ENCODE results near the gene OR4D2.
"Not testable (repeated sequence)": the region's sequence is repeated elsewhere in the genome, so short reads cannot be mapped to it uniquely, and the experiment has no call there.

OR4D2 gene

GRCh38 chr17:58166682-58167081, at the start of gene OR4D2:
Gene OR4D2 (plus strand): TSS chr17:58166982. CDS start chr17:58169656, 2,674 bp downstream.
- no peak for DNase-seq (ENCODE audit: low read depth, low spot score)

- DNase-seq (ENCODE audit: low read depth, low spot score) = no peak
These were observed 49.4 kb upstream of the OR4D2 start for GRCh38 chr17:58117382-58117781.

- no peak for DNase-seq (ENCODE audit: low read depth, low spot score)
These were observed 47.3 kb upstream of the OR4D2 start for GRCh38 chr17:58119491-58119890.

- DNase-seq (ENCODE audit: low read depth, low spot score) = no peak
These were observed 46.5 kb upstream of the OR4D2 start for GRCh38 chr17:58120195-58120822.

- no peak for DNase-seq (ENCODE audit: low read depth, low spot score)
These were observed 44.9 kb upstream of the OR4D2 start for GRCh38 chr17:58121925-58122324.

- no peak for DNase-seq (ENCODE audit: low read depth, low spot score)
These were observed 38.9 kb upstream of the OR4D2 start for GRCh38 chr17:58127846-58128245.

- not testable (repeated sequence) for DNase-seq (ENCODE audit: low read depth, low spot score)
These were observed 34.1 kb upstream of the OR4D2 start for GRCh38 chr17:58132697-58133096.

- no peak for DNase-seq (ENCODE audit: low read depth, low spot score)
These were observed 30.0 kb upstream of the OR4D2 start for GRCh38 chr17:58136669-58137279.

GRCh38 chr17:58141505-58141904, 25.3 kb upstream of the OR4D2 start:
- no peak for DNase-seq (ENCODE audit: low read depth, low spot score)

GRCh38 chr17:58143335-58143734, 23.4 kb upstream of the OR4D2 start:
- DNase-seq (ENCODE audit: low read depth, low spot score) = not testable (repeated sequence)

GRCh38 chr17:58144801-58145200, 22.0 kb upstream of the OR4D2 start:
- no peak for DNase-seq (ENCODE audit: low read depth, low spot score)

GRCh38 chr17:58147930-58148434, 18.8 kb upstream of the OR4D2 start, which contains the start of gene OR4D1:
Gene OR4D1 (plus strand): TSS chr17:58148384. CDS start chr17:58155154, 6,770 bp downstream.
- DNase-seq (ENCODE audit: low read depth, low spot score) = no peak

GRCh38 chr17:58148609-58149008, 18.2 kb upstream of the OR4D2 start:
- no peak for DNase-seq (ENCODE audit: low read depth, low spot score)

GRCh38 chr17:58150394-58150793, 16.4 kb upstream of the OR4D2 start:
- DNase-seq (ENCODE audit: low read depth, low spot score) = no peak

GRCh38 chr17:58153046-58153445, 13.7 kb upstream of the OR4D2 start:
- DNase-seq (ENCODE audit: low read depth, low spot score) = peak; percentile 10

GRCh38 chr17:58153671-58154070, 13.1 kb upstream of the OR4D2 start:
- DNase-seq (ENCODE audit: low read depth, low spot score) = no peak

GRCh38 chr17:58156839-58157803, 9.7 kb upstream of the OR4D2 start:
- peak; percentile 18 for DNase-seq (ENCODE audit: low read depth, low spot score)

GRCh38 chr17:58158181-58158580, 8.6 kb upstream of the OR4D2 start:
- no peak for DNase-seq (ENCODE audit: low read depth, low spot score)

GRCh38 chr17:58161566-58161965, 5.2 kb upstream of the OR4D2 start:
- no peak for DNase-seq (ENCODE audit: low read depth, low spot score)

- DNase-seq (ENCODE audit: low read depth, low spot score) = no peak
These were observed 801 bp upstream of the OR4D2 start for GRCh38 chr17:58165981-58166380.

- DNase-seq (ENCODE audit: low read depth, low spot score) = no peak
These were observed 3.8 kb downstream of the OR4D2 start for GRCh38 chr17:58170622-58171021.

Data from activated CD4-positive, CD25-positive, alpha-beta regulatory T cell treated with anti-CD3 and anti-CD28 coated beads, Interleukin-2, amount 50 U/mL, for 16 hours (primary cell).